Activated effector memory CD4-positive, alpha-beta T cell treated with Interleukin-2 at 50 U/mL for 16 hours (primary cell): ENCODE measurements around the gene MEIS1.

Source experiments
- DNase-seq: peaks from one replicate; pipeline ENCODE4 v3.0.0-alpha.2; 2020

The MEIS1 gene

DNA sequence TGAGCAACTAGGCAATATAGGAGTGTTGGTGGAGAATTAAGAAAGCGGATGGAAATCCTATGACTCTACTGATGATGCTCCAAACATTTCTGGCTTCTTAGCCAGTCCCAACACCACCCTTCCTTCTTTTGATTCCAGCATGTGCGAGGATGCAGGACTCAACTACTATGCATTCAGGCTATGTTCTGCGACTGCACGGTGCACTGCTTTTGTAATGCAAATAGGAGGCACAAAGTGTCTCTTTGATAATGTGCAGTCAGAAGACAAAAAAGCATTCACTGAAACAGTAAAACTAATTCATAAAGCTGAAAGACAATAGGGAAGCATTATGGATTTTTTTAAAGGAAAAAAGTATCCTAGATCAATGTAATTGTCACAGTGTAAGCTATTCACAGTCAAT, 106.7 kb downstream of the MEIS1 start:
- no peak for DNase-seq

DNA sequence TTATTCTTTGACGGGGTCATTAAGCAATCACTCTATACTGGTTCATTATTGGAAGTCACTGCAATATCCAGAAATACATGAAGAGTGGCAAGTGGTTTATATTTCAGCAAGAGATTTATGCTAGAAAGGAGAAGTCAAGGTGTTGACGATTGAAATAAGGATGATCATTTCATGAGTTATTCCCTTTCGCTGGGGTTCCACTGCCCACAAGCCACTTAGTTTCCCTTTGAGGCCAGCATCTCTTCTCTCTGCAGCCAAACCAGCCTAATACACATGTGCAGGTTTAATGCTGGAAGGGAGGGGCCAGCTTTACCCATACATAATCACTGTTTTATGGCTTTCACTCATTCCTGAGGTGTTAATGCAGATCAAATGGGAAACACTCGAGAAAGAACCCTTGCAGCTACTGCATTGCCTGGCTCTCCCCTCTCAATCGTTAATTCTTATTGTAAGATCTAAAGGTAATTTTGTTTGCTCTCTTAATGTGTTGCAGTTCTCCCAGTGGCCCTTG, 108.4 kb downstream of the MEIS1 start:
- DNase-seq: no peak

DNA sequence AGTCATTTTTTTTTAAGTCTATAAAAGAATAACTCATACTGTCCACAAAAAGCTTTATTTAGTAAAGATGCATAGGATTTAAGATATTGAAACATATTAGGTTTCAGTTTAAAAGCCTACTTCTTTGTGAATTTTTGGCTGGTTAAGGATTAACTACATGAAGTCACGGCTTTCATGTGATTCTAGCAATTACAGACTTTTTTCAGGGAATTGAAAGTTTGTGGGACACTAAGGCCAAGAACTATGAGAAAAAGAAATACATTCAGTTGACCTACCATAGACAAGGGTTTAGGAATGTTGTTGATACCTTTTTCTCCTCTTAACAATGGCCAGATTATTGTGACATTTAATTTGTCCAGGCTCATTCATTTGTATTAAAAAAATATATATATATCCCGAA, 109.3 kb downstream of the MEIS1 start:
- no peak for DNase-seq

DNA sequence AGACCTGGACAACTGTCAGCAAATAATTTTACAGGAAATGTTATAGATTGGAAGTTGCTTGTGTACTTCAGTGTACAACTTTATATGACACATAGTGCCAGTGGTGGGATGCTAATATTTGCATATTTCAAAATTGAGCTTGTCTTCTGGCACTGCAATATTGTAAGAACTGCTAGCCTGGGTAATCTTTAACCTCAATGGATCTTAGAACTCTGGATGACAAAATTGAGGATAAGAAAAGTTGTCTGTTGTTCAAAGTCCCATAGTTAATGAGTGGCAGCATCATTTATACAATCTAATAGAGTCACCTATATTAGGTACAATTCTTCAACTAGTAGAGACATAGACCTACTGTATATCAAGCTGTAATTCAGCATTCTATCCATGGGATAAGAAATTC, 110.3 kb downstream of the MEIS1 start:
- no peak for DNase-seq

DNA sequence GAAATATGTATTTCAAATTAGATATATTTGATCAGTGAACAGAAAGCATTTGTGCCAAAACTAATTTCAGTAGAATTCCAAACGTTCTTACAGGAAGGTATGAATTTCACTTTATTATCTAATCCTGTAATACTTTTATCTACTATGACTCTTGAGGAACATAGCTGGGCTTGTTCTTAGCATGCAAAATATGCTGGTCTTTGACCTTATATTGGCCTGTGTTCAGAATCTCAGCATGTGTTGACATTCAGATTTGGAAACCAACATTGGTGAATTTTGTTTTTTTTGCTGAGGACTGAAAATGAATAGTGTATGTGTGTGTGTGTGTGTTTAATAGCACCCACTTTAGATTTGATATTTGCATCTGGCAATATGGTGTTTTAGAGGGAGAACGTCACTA, 112.2 kb downstream of the MEIS1 start:
- no peak for DNase-seq

DNA sequence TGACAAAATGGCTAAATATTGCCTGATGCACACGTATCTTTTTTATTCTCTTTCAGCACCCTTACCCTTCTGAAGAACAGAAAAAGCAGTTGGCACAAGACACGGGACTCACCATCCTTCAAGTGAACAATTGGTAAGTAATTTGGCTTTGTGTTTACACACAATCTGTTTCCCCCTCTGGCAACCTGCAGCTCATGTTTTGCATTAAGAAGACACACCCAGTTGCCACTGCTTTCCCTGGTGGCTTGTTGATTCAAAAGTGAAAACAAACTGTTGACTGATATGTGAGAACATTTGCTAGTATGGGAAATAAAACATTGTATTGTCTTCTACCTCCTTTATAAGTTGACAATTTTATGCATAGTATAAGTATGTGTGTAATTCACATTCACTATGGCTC, 113.0 kb downstream of the MEIS1 start:
- no peak for DNase-seq

DNA sequence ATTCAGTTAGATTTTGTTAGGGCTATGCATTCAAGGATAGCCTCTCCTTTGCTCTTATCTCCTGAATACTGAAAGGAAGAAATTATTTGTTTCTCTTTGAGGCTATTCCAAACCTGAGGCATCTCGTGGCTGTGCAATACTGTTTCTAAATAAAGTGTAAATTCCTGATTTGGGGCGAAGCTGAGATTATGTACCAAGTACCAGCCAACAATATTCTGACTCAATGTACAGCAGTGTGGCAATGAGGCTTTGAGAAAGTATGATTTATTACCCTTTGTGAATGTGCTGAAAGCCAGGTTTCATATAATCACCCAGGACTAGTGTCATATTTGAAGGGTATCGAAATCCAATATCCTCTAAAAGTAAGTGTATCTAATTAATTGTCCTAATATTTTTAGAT, 113.5 kb downstream of the MEIS1 start:
- no peak for DNase-seq

DNA sequence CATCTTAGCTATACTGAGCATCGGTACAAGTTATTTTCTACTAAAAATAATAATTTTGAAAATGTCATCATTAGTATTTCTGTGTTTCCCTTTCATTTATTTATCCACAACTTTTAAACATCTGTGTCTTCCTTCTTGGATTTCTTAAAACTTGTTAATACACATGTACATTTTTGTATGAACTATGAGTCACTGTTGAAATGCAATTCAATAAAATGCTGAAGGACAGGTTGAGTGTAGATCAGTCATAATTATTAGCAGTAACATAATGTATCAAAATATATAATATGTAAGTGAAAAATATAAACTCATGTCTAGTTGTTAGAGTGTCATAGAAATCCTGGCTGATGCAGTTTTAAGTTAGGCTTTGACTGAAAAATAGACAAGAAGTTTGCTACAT, 115.9 kb downstream of the MEIS1 start:
- no peak for DNase-seq

DNA sequence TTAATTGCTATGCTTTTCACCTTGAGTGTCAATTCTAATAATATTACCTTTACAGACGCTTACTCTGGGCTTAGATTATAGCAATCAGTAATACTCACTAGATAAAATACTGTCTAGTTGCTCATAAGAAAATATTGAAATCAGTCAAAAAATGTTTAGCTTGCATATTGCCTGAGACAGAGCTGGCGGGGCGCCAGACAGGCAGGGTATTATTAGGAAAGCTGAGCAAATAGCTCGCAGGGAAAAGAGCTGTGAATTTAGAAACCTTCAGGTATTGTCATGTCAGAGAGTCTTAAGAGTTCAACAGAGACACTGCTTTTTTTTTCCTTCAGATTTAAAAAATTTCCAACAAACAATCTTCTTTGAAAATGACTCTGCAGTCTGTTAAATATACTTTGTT, 118.4 kb downstream of the MEIS1 start:
- no peak for DNase-seq

DNA sequence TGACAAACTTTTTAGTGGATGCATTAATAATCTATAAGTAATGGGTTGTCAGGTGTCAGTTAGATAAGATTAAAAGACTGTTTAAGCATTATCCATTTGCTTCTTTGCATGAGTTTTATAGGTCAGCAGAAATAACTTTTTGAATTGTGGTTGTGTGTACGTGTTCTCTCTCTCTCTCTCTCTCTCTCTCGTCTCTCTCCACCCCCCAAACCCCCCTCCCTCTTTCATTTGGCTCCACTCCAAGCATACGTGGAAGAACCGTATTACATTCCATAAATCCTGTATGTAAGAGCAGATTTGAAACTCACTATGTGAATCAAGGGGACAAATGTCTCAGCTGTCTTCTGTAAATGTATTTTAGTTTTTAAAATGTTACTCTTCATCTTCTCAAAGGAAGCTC, 120.2 kb downstream of the MEIS1 start:
- no peak for DNase-seq

DNA sequence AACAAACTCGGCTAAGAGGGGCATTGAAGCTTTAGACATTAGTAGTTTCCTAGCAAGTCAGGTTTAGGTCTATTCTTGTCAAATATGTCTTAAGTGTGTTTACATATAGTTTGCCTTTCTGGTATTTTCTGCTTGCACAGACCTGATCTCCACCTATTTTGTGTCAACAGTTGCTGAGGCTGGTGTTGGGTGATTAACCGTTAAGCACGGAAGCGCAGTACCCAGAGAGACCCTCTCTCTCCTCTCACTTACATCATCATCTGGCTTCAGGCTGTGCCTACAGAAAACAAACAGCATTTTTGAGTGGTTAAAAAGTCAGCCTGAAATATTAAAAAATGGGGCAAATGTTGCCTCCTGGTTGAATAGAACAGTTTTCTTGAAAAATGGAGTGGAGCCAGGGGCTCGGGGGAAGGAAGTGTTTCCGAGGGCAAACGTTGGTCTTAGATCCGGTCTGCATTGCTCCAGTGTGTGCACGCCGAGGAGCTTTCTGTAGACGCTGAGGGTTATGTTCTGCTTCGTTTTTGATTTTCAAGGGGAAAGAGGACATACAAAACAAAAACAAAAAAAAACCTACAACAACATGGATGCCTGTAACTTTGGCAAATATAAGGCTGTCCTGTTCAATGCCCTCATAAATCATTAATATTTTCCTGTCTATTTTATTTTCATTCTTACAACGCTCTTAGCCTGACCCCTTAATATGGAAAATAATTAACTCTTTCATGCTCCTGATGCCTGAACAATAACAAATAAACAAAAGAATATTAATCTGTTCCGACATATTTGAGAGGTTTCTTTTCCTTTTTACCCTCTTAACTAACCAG, 120.8 kb downstream of the MEIS1 start:
- DNase-seq: no peak

DNA sequence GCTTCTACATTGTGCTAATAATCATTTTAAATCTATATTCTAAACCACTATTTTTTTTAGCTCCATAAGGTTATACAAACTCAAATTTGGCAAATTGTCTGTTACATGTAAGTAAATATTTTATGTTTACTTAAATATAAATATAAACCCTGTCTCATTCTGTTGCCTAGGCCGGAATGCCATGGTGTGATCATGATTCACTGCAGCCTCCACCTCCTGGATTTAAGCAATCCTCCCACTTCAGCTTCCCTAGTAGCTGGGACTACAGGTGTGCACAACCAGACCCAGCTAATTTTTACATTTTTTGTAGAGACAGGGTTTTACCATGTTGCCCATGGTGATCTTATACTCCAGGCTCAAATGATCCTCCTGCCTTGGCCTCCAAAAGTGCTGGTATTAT, 124.7 kb downstream of the MEIS1 start:
- no peak for DNase-seq

DNA sequence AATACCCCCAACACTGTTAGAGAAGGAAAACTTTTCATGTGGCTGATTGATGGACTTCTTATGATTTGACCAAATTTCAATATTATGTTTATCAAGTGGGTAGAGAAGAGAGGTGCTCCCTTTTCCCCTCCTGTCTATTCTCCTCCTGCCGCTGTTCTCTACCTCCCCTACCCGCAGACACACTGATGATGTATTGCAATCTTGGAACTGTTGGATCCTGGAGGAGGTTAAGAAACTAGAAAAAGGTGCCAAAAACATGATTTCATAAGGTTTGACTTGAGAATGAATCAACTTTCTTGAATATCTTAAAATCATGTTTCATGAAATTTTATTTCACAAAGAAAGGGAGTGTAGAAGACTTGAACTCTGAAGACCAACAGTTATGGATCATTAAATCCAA, 125.8 kb downstream of the MEIS1 start:
- DNase-seq: no peak

DNA sequence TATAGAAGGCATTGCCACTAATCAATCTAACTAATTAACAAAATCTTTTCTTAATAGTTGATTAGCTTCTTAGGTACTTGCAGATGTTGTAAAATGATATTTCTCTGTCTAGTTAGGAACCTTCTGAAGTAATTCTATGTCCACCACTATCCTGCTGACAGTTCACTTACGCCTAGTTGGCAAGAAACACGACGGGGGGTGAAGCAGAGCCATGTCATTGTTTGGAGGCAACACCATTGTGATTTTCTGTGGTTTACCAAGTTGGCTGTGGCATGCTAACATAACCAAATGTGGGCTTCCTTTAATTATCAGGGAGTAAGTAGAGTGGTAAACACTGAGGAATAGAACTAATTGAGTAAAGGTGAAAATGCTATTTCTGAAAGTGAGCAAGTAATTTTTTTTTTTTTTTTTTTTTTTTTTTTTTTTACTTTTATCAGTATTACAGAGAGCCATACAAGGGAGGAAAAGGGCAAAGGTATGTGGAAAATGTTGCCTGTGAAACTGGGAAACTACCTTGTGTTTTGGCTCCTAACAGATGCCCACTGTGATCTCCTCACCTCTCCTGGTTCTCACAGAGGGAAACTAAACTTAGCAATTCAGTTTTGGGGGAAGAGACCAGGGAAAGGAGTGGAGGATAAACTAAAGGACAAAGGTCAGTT, 126.8 kb downstream of the MEIS1 start:
- DNase-seq: no peak

DNA sequence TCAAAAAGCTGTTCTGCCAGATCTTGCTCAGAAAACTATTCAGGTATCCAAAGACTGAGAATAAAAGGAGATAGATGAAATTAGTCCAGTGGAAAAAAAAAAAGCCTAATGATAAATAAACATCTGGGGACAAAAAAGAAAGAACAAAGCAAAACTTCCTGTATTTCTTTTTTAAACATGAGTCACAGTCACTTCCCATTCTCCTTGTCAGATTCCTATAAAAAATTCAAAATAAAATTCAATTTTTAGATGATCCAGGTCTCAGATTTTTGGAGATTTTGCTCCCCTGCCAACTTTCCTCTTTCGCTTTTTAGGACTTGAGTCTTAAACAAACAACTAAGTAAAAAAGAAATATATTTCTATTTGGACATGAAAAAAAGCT, 127.4 kb downstream of the MEIS1 start:
- no peak for DNase-seq

DNA sequence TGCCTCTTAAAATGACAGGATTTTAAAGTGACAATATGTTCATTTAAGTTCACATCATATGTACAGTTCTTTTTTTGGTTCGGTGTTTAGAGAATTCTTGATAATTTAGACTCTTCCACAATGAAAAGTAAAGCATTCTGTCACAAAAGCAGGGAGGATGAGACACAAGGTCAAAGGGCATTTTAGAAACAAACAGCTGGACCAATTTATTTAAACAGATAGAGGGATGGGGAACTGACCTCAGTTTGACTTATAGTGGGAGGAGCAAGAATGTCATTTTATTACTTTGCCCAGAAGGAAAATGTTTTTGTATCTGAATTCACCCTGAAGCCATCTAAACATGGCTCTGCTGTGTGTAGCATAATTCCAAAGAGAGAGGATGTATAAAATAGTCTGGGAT, 128.5 kb downstream of the MEIS1 start:
- DNase-seq: no peak

DNA sequence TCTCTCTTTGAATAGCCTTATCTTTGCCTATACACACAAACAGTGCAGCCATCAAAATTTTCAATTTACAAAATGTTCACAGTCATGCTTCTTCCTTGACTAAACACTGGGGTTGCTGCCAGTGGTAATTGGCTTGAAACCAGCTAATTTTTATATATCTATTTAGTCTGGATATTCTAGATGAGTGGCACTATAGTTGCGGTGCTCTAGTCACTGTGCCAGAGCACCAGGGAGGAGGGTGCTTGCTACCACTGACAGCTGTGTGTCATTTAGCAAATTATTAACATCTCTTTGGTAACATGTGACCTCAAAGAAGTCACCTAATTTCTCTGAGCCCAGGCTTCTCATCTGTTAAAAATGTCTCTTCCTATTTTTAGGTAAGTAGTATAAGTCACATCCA, 130.4 kb downstream of the MEIS1 start:
- DNase-seq: no peak

DNA sequence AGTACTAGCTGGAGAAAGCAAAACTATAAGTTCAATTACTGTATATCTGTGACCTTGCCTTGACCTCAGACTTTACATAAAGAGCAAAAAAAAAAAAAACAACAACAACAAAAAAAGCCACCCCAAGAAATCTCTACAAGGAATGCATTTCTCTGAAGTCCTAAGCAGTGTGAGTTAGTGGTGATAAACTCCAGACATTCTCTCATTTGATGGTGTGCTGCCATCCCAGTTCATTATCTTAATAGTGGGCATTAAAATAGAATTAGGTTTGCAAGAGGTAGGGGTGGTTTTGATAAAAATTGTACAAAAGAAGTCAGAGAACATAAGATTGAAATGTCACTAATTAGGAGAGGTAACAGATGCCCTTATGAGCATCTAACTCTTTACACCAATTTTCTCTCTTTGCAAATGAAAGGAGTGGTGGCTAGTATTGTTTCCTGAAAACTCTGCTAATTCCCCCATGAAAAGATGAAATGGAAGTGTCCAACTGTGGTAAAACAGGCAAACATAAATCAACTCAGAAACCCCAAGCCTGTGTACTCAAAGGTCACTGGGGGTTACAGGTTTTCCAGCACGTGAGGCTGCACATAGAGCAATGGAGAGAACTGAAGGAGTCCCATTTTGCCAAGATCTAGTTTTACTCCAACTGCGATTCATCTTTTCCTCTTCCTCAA, 131.9 kb downstream of the MEIS1 start:
- DNase-seq: no peak

DNA sequence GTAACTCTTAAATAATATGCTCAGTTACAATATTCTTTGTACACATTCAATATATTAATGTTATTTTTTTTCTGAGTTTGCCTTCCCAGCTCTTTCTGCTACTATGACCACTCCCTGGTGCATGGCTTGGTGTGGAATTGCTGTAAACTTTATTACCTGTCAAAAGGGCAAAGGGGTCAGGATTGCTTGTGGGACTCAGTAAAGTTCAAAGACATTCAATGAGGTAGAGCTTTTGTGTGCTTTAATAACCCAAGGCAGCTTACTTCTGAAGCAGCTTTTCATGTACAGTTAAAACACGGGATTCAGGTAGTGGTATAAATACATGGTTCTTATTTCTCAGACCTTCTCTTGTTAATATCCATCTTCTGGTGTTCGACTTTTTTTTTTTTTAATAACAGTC, 132.8 kb downstream of the MEIS1 start:
- no peak for DNase-seq

DNA sequence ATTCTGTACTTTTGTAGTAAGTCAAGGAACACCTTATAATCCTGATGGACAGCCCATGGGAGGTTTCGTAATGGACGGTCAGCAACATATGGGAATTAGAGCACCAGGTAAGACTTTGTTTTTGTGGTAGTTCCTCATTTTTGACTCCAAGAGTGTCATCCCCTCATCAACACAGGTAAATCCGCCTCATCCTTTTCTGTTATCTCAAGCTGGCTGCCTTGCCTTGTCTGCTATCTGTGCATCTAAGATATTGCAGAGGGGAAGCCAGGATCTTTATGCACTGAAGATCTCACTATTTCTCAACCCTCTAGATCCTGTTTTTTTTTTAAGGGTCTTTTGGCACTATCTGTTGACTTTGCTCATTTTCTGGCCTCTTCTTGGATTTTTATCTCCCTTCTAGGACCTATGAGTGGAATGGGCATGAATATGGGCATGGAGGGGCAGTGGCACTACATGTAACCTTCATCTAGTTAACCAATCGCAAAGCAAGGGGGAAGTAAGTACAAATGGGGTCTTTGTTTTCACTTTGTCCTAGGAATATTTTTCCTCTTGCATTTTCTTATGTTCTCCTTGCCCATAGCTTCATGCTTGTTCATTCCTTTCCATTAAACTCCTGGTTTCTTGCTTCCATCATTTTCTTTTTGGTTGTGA, 133.8 kb downstream of the MEIS1 start:
- no peak for DNase-seq

DNA sequence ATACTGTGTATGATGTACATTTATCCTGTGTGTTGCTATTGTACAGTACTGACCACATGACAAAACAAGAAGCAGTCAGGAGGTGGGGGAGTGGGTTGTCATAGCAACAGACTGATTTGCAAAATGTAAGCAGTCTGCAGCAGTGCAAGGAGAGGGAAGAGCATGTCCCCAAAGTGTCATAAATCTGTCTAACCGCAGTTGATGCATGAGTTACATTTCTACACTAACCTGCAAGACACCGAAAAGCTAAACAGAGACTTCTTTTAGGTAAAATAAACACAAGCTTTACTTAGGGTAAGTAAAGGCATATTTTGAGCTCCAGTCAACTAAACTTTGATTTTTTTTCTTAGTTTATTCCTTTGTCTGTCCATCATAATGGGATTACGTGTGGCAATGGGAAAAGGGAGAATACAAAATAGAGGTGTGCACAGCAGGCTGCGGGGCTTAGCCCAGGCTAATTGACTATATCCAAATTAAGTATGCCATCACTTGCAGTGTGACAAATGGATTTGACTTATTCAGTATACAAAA, 134.5 kb downstream of the MEIS1 start:
- DNase-seq: no peak

DNA sequence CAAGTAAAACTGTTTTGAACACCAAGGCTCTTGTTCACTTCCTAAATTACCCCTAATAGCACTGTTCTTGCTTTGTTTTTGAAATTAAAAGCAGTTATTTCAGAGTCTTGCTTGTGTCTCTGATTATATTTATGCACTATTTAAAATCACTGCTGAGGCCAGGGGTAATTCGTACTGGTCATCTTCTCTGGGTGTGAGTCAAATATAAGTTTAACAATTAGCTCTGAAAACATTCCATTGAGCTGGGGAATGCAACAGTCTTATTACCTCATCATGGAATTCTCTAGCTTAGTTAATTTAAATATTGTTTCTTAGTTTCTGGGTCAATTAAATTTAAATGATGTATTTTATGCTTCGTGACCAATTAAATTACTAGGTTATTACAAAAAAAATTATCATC, 135.0 kb downstream of the MEIS1 start:
- DNase-seq: no peak

DNA sequence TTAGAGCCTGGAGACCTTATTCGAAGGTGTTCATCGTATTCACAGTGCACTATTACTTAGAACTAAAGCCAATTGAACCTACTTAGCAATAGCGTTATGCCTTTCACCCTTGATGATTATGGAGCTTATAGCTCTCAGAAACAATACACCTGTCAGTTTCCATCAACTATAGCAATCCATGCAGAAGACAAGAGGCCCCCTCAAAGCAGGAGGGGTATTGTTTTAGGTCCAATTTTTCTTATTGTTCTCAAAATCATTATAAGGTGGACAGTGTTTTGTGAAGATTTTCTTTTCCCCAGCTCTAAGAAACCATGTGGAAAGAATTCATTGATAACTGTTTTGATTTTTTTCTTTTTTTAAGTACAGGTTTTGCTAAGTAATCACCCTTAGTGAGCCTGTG, 135.5 kb downstream of the MEIS1 start:
- no peak for DNase-seq
